NOMO-1 treated with dmso at 0.1 percent for 144 hours (cell line): ENCODE results near the gene LRIG1.

ENCODE experiments used
- DNase-seq: peaks from one replicate; lab custom pipeline; 2025; ENCODE audit not compliant: unreplicated experiment; lab: John Stamatoyannopoulos, UW

The LRIG1 gene

DNA sequence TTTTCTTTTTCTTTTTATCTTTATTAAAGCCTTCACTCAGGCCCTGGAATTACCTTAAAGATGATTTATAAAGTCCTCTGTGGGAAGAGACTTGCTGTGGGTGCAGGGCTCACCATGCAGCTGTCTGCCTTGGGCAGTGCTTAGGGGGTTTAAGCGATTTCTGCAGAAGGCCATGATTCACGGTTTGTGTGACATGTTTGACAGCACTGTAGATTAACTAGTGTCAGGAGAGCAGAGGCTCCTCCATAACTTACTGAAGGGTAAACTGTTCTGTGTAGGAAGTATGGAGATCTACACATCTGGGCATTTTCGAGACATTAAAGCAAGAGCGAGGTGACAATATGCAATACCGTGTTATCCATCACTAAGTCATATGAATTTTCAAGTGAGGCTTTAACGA lies 137.7 kb downstream of the LRIG1 start:
- DNase-seq, result no peak

DNA sequence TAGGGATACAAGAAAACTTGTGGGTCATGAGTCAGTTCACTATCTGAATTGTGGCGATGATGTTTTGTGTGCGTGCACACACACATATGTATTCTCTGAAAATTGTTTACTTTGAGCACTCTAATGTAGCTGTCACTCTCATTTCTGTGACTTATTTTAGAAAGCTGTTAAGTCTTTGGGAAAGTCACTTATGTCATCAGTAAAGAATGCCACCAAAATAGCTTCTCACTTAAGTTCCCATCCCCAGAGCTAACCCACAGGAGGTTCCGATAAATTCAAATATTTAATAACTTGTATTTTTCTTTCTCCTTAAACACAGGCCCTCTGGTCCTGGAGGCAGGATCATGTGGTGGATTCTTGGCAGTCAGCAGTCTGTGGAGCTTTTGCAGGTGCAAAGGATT lies 138.3 kb downstream of the LRIG1 start:
- DNase-seq, result no peak

DNA sequence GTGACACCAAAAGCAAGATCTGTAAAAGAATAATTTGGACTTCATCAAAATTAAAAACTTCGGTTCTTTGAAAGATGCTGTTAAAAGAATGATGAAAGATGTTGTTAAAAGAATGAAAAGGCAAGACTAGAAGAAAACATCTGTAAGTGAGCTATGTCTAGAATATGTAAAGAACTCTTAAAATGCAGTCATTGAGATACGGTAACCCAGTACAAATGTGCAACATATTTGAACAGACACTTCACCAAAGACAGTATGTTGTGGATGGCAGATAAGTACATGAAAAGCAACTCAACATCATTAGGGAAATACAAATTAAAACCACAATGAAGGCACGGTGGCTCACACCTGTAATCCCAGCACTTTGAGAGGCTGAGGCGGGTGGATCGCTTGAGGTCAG lies 139.5 kb downstream of the LRIG1 start:
- no peak for DNase-seq

DNA sequence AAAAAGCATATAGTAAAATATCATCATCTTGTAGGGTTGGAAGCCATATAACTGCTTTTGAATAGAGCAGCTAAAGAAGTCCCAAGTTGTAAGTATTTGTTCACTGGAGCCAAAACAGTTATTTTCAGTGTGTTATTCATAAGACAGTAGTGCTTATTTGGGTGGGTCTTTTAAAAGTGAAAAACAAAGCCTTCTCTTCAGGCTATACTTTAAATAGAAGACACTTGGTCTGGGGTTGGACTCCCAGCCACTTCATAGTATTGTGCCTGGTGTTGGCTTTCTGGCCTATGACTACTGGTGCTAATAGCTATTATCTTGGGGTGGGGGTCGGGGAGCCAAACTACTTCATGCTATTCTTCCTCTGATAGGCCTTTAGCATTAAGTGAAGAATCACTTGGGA lies 144.8 kb downstream of the LRIG1 start:
- no peak for DNase-seq

DNA sequence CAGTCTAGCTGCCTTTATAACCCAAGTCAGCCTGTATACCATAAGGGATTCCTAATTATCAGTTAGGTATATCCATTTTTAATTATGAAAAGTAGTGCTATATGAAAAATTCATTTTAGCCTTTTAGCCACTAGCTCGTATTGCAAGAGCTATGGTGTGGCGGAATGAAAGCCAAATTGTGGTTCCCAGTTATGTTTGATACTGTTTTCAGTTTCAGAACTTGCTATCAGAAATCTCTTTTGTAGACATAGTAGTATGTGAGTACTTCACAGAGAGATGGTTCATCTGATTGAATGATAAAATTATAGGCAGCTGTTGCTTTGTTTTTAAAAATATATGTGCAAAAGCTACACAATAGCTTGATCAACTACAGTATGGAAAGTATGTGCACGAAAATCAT lies 145.4 kb downstream of the LRIG1 start:
- no peak for DNase-seq

DNA sequence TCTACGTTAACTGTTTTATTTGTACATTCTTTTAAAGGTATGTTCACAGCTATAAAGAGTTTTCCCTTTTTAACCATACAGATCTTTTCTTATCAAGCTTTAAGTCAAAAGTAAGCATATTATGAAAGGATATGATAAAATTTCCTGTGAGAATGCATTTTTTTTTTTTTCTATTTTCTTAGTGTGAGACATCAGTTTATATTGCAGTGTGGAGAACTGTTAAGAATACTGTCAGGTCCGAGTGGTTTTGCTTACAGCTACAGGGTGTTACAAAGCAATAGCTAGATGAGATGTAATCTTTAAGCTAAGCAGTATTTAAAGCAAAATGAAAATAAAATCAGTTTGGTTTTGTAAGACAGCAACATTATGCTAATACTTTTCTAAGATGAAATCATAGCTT lies 146.8 kb downstream of the LRIG1 start:
- DNase-seq, result no peak

DNA sequence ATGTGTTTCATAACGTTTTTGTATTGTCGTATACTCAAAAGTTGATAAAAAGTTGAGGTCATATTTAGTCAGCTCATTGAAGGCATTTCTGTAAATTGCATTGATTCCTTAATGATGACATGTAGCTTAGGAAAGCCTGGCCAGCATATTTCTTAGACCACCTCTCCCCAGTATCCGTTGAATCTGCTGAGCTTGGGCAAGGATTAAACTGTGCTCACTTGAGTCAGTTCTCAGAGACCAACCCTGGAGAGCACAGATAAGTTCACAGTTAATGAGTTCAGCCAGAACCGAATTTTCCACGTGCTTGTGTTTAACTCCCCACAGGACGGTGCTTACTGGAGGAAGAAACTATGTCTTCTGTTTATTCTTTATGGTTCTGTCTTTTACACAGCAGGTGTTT lies 147.3 kb downstream of the LRIG1 start:
- DNase-seq, result no peak

DNA sequence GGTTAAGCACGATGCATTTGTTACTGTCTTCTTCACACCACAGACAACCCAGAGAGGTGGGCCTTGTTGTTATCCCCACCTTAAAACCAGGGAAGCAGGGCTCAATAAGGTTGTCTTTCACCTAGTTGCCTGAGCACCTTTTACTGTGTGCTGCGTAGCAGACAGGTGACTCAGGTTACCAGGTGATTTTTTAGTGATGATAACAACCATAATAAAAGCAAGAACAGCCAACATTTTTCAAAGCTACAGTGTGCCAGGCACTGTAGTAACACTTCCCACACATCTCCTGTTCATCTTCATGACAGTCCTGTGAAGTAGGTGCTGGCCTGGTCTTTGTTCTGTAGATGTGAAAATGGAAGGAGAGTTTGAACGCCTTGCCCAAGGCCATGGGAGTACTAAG lies 147.8 kb downstream of the LRIG1 start:
- no peak for DNase-seq

DNA sequence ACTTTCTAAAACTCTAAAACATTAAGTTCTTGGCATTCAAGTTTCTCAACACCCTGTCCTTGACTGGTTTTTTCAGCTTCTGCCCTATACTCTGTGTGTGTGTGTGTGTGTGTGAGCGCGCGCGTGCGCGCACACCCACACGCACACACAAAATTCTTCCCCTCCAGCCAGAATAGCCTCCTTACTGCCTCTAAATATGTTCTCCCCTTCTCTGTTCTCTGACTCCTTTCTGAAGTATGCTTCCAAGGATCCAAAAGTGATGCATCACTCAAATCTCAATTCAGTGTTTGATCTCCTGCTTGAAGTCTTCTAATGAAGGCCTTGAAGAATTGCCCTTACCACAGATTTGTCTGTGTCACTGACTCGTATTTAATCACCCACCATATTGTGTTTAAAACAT lies 150.2 kb downstream of the LRIG1 start:
- DNase-seq, result no peak

DNA sequence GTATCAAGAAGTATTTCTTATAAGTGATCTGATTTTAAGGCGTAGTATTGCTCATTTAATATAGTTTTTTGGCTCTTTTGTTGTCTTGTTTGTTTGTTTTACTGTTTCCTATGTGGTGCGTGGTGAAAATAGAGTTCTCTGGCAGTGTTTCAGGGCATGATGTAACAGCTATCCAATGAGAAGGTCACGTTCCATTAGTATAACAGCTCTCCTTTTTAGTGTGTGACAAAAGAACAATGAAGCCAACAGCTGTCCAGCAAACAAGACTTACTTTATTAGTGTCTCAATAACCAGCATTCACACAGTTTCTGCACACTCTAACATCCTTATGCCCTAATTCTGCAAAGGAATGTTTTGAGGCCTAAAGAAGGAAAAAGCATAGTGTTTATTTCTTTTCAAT lies 152.1 kb downstream of the LRIG1 start:
- no peak for DNase-seq

DNA sequence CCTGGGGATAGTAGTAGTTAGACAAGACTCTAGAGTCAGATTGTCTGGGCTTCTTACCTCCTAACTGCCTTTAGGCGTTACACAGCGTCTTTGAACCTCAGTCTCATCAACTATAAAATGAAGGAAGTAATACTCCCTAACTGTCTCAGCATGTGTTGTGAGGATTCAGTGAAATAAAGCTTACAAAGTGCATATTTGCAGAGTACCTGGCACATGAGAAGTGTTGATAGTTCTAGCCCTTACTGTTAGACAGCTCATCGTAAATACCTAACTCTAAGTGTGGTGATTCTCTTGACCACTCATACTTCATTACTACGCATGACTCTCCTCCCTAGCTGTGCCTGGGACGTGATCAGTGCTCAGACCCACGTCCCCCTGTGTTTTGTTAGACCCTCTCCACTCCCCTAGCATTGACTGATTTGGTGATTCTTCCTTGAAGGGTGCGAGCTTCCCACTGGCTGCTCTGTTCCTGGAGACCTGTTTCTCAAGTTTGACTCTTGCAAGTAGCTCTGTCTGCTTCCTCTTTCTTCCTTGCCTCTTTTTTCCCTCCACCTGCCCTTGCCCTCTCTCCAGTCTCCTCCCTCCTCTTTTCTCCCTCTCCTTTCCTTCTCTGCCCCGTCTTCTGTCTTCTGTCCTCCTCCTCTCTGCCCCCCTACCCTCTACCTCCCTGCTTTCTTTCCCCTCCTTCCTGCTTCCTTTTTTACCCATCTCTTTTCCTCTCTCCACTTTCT lies 155.8 kb downstream of the LRIG1 start:
- DNase-seq, result no peak

DNA sequence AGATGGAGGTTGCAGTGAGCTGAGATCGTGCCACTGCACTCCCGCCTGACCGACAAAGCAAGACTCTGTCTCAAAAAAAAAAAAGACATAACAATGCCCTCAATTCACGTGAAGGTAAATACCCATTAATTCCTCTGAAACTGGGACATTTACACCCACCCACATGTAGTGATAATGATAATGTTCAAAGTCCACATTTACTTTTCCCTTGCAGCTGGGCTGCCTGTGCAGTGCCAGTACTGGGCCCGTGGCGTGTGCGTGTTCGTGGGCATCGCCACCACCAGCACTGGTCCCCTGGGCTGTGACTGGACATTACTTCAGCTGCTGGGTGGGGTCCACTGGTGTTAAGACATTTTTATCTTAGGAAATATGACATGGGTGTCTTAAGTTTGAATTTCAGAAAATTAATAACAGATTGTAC lies 156.4 kb downstream of the LRIG1 start:
- no peak for DNase-seq

DNA sequence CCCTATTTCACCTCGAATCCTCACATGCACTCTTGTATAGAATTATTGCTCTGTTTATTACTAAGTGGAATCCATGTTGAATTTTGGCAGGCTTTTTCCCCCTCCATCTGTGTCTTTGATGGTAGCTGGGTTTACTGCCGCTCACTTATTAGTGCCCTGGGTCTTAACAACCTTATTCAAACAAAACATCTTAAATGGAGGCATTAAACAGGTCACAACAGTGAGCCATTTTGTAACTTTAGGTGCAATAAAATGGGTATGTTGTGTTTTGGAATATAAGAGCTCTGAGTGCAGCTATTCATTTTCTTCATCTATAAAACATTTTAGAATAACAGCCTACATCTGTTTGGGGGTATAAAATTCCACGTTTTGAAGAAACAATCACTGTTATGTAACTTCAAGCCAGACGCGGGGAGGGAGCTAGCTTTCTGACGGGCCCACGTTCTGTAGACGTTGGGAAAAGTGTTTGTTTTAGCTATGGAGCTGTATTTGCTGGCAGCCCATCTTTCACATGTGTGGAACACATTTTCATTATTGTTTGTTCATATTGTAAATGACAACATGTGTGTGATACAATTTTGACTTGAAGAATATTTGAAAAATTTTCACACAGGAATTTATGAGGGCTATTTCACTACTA lies 158.0 kb downstream of the LRIG1 start:
- DNase-seq, result no peak

DNA sequence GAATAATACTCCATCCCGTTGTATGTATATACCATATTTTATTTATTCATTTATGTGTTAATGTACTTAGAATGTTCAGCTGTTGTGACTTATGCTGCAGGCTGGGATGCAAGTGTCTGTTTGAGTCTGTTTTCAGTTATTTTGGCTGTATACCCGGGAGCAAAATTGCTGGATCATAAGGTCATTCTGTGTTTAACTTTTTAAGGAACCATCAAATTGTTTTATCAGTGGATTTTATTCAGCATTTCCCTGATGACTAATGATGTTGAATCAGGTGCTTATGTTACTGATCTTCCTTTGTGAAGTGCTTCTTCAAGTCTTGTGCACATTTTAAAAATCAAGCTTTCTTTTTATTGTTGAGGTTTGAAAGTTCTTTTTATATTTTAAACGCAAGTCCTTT lies 161.9 kb downstream of the LRIG1 start:
- DNase-seq, result no peak

DNA sequence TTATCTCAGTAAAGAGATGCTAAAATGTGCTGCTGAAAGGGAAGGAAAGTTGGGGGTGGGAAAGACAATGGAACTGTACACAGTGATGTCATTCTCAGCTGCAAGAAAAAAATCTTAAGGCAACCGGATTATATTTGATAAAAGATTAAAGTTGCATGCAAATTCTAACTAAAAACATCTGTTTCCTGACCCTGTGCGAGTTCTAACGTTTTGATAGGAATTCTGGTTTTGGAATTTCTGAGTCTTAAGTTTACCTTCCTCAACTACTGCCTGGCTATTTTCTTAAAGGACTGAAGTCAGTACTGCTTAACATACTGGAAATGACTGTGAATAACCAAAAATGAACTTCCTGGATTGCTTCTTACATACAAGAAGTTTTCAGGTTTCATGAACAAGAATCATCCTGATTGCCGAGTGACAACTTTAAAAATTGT lies 164.5 kb downstream of the LRIG1 start:
- no peak for DNase-seq

DNA sequence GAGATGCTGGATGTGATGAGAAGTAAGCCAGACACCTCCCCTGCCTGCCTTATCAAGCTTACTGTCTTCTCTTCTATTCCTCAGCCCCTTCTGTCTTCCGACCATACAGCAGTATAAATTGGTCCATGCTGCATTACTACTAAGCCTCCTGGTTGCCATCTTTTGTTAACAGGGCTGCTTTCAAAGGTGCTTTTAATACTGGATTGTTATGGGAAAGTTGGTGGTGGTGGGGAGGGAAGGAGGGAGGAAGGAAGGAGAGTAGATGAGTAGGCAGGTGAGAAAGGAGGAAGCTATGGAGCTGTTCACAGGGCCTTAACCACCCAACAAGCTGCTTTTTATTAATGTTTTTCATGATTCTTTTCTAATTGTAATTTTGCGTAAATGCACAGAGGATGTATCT lies 165.2 kb downstream of the LRIG1 start:
- no peak for DNase-seq
